A549 (cell line): Measurements from ENCODE around the gene CDYL.
"Not testable (repeated sequence)": the region's sequence is repeated elsewhere in the genome, so short reads cannot be mapped to it uniquely, and the experiment has no call there.

Experiments used
- CTCF ChIP-seq: fragments of >200 bp; sonication (Bioruptor Twin); formaldehyde crosslinking; IDR thresholded peaks from 3 replicates; pipeline ENCODE4 v1.5.1; 2016
- EP300 ChIP-seq, 2 experiments: fragments of >200 bp; sonication (Bioruptor Twin); formaldehyde crosslinking; IDR thresholded peaks; 2 replicates in 1 of 2; 3 replicates in 1 of 2; pipeline ENCODE4 v1.6.1; 2016 to 2017
- MAZ ChIP-seq: fragments of 150-350 bp; IDR thresholded peaks from 2 replicates; pipeline ENCODE4 v1.6.1; 2014; ENCODE audit warnings: antibody characterized with exemption, low read depth, low read length, borderline replicate concordance
- NPAS2 ChIP-seq: fragments of 250-450 bp; sonication (Bioruptor Pico); IDR thresholded peaks from 2 replicates; pipeline ENCODE4 v1.8.0; 2022; ENCODE audit warnings: mild to moderate bottlenecking, moderate library complexity, borderline replicate concordance
- PBX3 ChIP-seq: IDR thresholded peaks from 2 replicates; pipeline ENCODE4 v1.6.1; 2012

- not testable (repeated sequence) for TF ChIP-seq CTCF; MAZ; EP300 (IDR thresholded peaks at IDR 0.05); NPAS2 (CRISPR knock-in tag); PBX3
Observed at GRCh38 chr6:5005038-5005433, 228.8 kb downstream of the CDYL start.
